AG09309 (cell line): Measurements from ENCODE around the gene PTPRM.

Source experiments
- DNase-seq: peaks from one replicate; pipeline ENCODE4 v3.0.0-alpha.2; 2010; ENCODE audit warnings: low read depth
- H3K4me3 ChIP-seq: 2 replicates; pipeline ENCODE4 v1.5.1; 2011; ENCODE audit warnings: mild to moderate bottlenecking, low read depth, low read length, moderate library complexity; ENCODE audit not compliant: control insufficient read depth
- TF ChIP-seq, protein P1 (sequence below): IDR thresholded peaks from 2 replicates; pipeline ENCODE4 v1.5.1; 2011; ENCODE audit warnings: mild to moderate bottlenecking, low read depth, low read length, inconsistent platforms; ENCODE audit not compliant: insufficient read depth, control insufficient read depth; ENCODE audit errors: missing control alignments

Gene PTPRM

GRCh38 chr18:7940379-7940778 is 373.3 kb downstream of the PTPRM start:
- TF ChIP-seq, protein P1, sequence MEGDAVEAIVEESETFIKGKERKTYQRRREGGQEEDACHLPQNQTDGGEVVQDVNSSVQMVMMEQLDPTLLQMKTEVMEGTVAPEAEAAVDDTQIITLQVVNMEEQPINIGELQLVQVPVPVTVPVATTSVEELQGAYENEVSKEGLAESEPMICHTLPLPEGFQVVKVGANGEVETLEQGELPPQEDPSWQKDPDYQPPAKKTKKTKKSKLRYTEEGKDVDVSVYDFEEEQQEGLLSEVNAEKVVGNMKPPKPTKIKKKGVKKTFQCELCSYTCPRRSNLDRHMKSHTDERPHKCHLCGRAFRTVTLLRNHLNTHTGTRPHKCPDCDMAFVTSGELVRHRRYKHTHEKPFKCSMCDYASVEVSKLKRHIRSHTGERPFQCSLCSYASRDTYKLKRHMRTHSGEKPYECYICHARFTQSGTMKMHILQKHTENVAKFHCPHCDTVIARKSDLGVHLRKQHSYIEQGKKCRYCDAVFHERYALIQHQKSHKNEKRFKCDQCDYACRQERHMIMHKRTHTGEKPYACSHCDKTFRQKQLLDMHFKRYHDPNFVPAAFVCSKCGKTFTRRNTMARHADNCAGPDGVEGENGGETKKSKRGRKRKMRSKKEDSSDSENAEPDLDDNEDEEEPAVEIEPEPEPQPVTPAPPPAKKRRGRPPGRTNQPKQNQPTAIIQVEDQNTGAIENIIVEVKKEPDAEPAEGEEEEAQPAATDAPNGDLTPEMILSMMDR: no peak
- no peak overlapping the region for H3K4me3 ChIP-seq
- no peak for DNase-seq

DNA sequence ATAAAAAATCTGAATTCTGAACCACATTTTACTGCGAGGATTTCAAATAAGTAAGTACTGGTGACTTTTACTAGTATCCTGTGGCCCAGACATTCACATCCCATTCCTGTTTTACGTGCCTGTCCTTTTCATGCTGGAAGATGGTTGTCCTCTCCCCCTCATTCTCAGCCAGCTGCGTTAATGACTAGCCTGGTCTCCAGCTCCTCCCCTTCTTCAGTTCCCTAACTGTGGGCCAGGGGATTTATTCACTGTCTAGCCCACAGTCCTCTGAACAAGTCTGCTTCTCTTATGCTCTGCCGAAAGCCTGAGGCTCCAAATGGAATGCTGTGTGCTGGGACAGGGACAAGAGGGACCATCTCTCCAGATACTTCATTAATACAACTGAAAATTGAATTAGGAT is 373.9 kb downstream of the PTPRM start:
- TF ChIP-seq, protein P1: no peak
- H3K4me3 ChIP-seq: no peak overlapping the region
- no peak for DNase-seq

DNA sequence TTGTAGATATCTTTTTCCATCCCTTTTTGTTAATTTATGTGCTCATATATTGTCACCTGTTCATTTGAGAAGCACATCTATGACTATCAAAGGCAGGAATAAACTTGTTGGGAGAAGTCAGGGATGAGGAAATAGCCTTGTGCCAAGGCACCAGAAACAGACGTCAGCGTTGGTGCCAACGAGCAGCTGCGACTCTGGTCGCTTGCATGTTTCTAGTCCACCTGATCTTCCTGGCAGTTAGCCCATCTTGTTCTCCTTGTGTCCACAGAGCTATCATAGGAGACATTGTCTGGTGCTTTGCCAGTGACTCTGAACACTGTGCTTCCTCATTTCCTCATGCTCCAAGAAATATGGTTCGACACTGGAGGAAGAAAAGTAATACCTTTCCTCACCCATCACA is 374.4 kb downstream of the PTPRM start:
- no peak for DNase-seq

GRCh38 chr18:7945882-7946281 is 378.8 kb downstream of the PTPRM start:
- no peak overlapping the region for H3K4me3 ChIP-seq
- DNase-seq: peak; percentile 73
- TF ChIP-seq, protein P1: no peak

More for the DNA sequence above, 374.4 kb downstream of the PTPRM start:
- no peak overlapping the region for H3K4me3 ChIP-seq
- TF ChIP-seq, protein P1: no peak

DNA sequence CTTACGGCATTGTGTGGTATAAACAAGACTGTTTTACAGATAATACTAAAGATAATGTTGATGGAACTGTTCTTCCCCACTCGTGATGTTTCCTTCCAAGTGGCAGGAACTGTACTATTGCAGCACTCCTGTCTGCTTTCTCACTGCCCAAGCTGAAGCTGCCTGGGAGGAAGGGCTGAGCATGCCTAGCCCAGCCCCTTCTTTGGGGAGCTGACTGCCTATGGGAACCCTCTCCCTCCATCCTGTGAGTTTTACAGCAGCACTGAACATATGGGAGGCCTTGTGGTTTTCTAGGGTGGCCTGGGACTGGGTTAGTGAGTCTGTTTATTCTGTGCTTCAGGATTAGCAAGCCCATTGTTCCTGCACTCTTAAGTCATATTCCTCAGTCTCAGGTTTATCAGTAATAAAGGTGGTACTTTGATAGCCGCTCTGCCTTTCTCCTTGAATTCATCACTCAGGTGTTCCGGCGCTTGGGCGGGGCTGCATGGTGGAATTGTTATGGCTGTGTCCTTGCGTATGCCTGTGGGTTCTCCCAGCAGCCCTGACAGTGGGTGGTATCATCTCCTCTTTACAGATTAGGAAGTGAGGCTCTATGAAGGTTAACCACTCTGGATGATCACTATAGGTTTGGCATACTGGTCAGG is 379.7 kb downstream of the PTPRM start:
- TF ChIP-seq, protein P1: no peak
- DNase-seq: peak; percentile 31
- H3K4me3 ChIP-seq: peak overlapping the region; percentile 31

- TF ChIP-seq, protein P1: no peak
- H3K4me3 ChIP-seq: no peak overlapping the region
- DNase-seq: no peak
Observed at GRCh38 chr18:7950380-7951136, 383.4 kb downstream of the PTPRM start.
